Effector CD4-positive, alpha-beta T cell (primary cell): ENCODE data around the gene ACAP3.

Source experiments
- DNase-seq: peaks from one replicate; pipeline ENCODE4 v3.0.0-alpha.2; 2020

The ACAP3 gene

DNA sequence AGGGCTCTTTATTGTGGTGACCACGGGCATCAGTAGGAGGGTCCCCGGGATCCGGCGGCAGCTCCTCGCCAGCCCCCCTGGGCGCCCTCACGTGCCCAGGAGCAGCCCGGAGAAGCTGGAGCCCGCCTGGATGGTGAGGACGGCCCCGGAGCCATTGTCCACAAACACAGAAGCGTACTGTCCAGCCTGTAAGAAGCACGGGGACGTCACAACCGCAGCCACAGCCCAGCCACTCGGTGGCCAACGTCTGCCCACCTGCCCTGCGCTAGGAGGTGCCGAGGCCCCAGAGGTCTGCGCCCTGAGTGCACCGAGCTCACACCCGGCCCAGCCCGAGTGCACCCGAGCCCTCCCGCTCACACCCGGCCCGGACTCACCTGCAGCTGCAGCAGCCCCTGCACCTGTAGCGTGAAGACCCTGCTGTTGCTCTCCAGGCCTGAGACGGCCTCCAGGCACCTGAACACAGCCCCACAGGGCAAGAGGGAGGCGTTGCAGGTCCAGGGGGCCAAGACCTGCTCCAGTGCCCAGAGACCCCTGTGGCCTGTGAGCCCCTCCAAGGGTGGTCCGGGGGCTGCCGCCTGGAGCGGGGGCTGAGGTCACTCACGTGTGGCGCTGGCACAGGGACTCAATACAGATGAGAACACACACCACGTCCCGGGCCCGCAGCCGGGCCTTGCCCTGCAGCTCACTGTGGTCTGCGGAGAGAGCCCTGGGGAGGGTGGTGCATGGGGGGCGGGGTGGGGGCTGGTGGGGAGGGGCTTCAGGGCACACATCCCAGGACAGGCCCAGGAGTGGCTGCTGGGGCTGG lies 65.1 kb downstream of the ACAP3 start:
- DNase-seq = no peak
